ENCODE data around the gene SUB1.

The SUB1 gene

DNA sequence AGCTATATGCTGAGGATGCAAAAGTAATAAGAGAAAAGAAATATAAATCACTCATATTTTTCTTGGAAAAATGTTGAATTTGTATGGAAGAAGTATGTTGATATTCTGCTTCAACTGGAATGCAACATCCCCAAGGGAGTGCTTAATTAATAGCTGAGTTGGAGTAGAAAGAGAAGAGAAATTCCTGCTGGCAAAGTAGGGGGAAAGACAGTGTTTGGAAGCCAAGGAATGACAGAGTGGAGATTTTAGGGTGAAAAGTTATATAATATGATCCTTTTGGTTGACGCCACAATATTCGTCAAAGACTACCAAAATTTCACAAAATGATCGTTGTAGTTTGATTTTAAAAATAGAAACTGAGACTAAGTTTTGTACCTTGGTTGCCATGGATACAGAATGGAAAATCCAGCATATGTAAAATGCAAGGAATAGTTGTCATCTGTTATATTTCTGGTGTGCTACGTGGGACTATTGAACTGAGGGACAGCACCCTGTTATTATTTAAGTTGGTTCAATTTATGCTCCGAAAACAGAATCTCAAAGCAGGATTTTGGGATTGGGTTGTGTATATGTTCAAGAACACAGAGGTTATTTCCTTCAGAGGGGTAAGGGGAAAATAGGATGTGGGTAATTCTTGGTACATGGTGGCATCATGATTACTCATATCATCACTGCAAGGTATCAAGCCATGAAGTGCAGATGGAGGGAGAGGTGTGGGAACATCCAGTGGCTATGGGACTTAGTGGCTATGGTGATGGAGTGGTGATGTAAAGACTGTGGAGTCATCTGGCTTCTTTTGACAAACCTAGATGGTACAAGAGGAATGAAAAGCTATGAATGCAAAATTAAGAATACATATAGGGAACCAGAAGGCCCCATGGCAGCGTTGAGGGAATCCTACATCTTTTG, 61.0 kb downstream of the SUB1 start:
- no peak overlapping the region for H3K4me3 ChIP-seq (ENCODE audit: low read depth, low read length)
- DNase-seq (ENCODE audit: low read depth), result no peak
- TF ChIP-seq, protein P1, sequence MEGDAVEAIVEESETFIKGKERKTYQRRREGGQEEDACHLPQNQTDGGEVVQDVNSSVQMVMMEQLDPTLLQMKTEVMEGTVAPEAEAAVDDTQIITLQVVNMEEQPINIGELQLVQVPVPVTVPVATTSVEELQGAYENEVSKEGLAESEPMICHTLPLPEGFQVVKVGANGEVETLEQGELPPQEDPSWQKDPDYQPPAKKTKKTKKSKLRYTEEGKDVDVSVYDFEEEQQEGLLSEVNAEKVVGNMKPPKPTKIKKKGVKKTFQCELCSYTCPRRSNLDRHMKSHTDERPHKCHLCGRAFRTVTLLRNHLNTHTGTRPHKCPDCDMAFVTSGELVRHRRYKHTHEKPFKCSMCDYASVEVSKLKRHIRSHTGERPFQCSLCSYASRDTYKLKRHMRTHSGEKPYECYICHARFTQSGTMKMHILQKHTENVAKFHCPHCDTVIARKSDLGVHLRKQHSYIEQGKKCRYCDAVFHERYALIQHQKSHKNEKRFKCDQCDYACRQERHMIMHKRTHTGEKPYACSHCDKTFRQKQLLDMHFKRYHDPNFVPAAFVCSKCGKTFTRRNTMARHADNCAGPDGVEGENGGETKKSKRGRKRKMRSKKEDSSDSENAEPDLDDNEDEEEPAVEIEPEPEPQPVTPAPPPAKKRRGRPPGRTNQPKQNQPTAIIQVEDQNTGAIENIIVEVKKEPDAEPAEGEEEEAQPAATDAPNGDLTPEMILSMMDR (IDR thresholded peaks at IDR 0.05; ENCODE audit: low read depth, low read length, missing control alignments), result no peak

GRCh38 chr5:32651088-32651487, 65.7 kb downstream of the SUB1 start:
- DNase-seq (ENCODE audit: low read depth), result no peak
- TF ChIP-seq, protein P1 (IDR thresholded peaks at IDR 0.05; ENCODE audit: low read depth, low read length, missing control alignments), result no peak
- H3K4me3 ChIP-seq (ENCODE audit: low read depth, low read length), result no peak overlapping the region

GRCh38 chr5:32651638-32652037, 66.3 kb downstream of the SUB1 start:
- TF ChIP-seq, protein P1 (IDR thresholded peaks at IDR 0.05; ENCODE audit: low read depth, low read length, missing control alignments), result no peak
- no peak overlapping the region for H3K4me3 ChIP-seq (ENCODE audit: low read depth, low read length)
- no peak for DNase-seq (ENCODE audit: low read depth)
